Lower lobe of right lung (tissue), 2 donors: ENCODE results near the gene IFRD2. TPM values are rescaled to one million over a fixed set of nuclear protein-coding genes. Genes with fewer than 3 reads are reported as not detected.

Experiments
- ATAC-seq, 2 donors: fragments of 200-7000 bp; cut with Tn5 transposase; one replicate each; pipeline ENCODE4 v1.9.1; 2020 to 2022; ENCODE audit warnings: mild to moderate bottlenecking in 2 of 2, moderate library complexity in 2 of 2
- DNase-seq: peaks from one replicate; pipeline ENCODE4 v3.0.0-alpha.2; 2020
- H3K27ac ChIP-seq: fragments of 200-600 bp; one replicate; pipeline ENCODE4 v1.8.0; 2022
- H3K27me3 ChIP-seq: fragments of 200-600 bp; one replicate; pipeline ENCODE4 v1.8.0; 2022; ENCODE audit warnings: low read depth
- H3K36me3 ChIP-seq: fragments of 200-600 bp; one replicate; pipeline ENCODE4 v1.8.0; 2022; ENCODE audit warnings: mild to moderate bottlenecking
- H3K4me1 ChIP-seq: fragments of 200-600 bp; one replicate; pipeline ENCODE4 v1.8.0; 2022
- H3K4me3 ChIP-seq: fragments of 200-600 bp; one replicate; pipeline ENCODE4 v1.8.0; 2022; ENCODE audit warnings: mild to moderate bottlenecking
- H3K9me3 ChIP-seq: fragments of 200-600 bp; one replicate; pipeline ENCODE4 v1.8.0; 2022
- intact Hi-C: fragments of 100-400 bp; cut with DNase I; formaldehyde crosslinking; loops from one replicate; pipeline ENCODE4 v1.11.0; 2022
- total RNA-seq: library from RNA; stranded (reverse); fragmentation: NEBNext Ultra II Directional; extraction: Animal tissue kit (Norgen Biotek cat#: 25700); gene quantifications from one replicate; pipeline ENCODE4 v1.2.1, GENCODE V29; 2021
- TF ChIP-seq, protein P1 (sequence below): fragments of 200-600 bp; IDR thresholded peaks from one replicate; pipeline ENCODE4 v1.8.0; 2022; ENCODE audit warnings: antibody characterized with exemption, mild to moderate bottlenecking
- donor health status: DM: no; HTN: yes; CAD: no; lungs with severe emphysema.

IFRD2 gene
- total RNA-seq, 1 donor from 2014 or later = 66.9 TPM

DNA sequence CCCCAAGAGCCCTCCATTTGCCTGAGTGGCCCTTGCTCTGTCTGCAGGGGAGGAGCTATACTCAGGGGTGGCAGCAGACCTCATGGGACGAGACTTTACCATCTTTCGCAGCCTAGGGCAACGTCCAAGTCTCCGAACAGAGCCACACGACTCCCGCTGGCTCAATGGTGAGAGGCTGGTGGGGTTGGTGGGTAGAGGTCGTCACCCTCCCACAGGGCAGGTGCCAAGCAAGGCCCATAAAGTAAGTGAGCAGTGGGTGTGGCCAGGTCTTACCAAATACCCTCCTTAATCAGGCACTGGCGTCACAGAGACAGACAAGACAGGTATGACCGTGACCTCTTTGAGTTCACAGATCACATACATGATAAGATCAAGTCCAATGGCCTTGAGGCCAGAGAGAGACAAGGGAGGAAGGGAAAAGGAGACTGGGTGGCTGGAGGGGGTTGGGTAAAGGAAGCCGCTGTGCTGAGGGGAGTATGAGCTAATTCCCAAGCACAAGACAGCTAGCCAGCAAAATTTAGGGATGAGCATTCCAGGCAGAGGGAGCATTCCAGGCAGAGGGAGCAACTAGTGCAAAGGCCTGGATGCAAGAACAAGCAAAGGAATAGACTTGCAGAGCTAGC is 20.8 kb downstream of the IFRD2 start:
- ATAC-seq (no peak), DNase-seq (no peak)
- Histone ChIP-seq H3K4me1 (peaks cover 60% of the 10 kb centered on the region), H3K4me3 (no peak overlapping the region), H3K27me3 (peaks cover 20% of the 10 kb centered on the region), H3K9me3 (no peaks in the 10 kb centered on the region), H3K36me3 (no peaks in the 10 kb centered on the region), H3K27ac (no peak overlapping the region)
- intact Hi-C loops = no loop called here
- TF ChIP-seq, protein P1, sequence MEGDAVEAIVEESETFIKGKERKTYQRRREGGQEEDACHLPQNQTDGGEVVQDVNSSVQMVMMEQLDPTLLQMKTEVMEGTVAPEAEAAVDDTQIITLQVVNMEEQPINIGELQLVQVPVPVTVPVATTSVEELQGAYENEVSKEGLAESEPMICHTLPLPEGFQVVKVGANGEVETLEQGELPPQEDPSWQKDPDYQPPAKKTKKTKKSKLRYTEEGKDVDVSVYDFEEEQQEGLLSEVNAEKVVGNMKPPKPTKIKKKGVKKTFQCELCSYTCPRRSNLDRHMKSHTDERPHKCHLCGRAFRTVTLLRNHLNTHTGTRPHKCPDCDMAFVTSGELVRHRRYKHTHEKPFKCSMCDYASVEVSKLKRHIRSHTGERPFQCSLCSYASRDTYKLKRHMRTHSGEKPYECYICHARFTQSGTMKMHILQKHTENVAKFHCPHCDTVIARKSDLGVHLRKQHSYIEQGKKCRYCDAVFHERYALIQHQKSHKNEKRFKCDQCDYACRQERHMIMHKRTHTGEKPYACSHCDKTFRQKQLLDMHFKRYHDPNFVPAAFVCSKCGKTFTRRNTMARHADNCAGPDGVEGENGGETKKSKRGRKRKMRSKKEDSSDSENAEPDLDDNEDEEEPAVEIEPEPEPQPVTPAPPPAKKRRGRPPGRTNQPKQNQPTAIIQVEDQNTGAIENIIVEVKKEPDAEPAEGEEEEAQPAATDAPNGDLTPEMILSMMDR = no peak

DNA sequence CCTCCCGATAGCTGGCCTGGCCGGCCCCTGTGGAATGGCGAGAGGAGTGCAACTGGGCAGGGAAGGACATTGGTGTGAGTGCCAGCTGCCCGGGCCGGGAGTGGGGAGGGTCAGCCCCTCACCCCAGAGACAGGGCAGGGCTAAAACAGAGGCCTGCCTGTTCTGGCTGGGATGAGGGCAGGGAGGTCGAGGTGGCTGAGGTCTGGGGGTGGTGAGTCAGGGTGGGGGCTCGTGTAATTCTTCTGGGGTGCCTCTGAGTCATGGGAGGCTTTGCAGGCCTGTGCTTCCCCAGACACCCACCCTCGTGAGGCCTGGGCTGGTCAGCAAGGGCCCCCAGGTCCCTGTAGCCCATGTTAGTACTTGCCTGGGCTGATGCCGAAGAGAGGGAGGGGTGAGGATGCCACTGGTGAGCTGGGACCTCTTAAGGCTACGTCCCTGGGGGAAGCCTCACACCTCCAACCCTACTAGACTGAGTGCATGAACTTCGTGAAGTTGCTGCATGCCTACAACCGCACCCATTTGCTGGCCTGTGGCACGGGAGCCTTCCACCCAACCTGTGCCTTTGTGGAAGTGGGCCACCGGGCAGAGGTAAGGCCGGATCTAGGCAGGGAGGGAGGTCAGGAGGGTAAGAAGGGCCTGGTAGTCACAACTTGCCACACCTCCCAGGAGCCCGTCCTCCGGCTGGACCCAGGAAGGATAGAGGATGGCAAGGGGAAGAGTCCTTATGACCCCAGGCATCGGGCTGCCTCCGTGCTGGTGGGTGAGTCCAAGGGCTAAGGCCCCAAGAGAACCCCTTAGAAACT is 21.6 kb downstream of the IFRD2 start:
- intact Hi-C loops = no loop called here
- TF ChIP-seq, protein P1 = no peak
- Histone ChIP-seq H3K27me3 (peaks cover 13% of the 10 kb centered on the region), H3K4me1 (peaks cover 68% of the 10 kb centered on the region), H3K36me3 (no peaks in the 10 kb centered on the region), H3K9me3 (no peaks in the 10 kb centered on the region), H3K27ac (peak overlapping the region; percentile 18), H3K4me3 (peak overlapping the region; percentile 62)
- no peak for DNase-seq
- ATAC-seq = no peak

DNA sequence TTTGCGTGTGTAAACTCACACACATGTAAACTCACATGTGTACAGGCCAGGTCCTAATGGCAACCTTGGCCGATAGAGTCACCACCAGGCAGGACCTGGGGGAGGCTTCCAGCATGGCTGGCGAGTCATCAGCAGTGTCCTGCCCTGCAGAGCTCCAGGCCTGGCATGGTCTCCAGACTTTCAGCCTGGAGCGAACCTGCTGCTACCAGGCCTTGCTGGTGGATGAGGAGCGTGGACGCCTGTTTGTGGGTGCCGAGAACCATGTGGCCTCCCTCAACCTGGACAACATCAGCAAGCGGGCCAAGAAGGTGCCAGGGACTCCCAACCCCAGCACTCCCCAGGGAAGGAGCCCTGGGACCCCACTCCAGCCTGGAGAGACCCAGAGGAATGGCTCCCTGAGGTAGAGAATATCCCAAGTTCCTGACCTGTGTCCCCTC is 22.2 kb downstream of the IFRD2 start:
- intact Hi-C loops = no loop called here
- TF ChIP-seq, protein P1 = no peak
- Histone ChIP-seq H3K9me3 (no peaks in the 10 kb centered on the region), H3K36me3 (no peaks in the 10 kb centered on the region), H3K27ac (peak overlapping the region; percentile 93), H3K27me3 (peaks cover 6% of the 10 kb centered on the region), H3K4me1 (peaks cover 74% of the 10 kb centered on the region), H3K4me3 (peak overlapping the region; percentile 62)
- no peak for DNase-seq
- ATAC-seq = no peak

DNA sequence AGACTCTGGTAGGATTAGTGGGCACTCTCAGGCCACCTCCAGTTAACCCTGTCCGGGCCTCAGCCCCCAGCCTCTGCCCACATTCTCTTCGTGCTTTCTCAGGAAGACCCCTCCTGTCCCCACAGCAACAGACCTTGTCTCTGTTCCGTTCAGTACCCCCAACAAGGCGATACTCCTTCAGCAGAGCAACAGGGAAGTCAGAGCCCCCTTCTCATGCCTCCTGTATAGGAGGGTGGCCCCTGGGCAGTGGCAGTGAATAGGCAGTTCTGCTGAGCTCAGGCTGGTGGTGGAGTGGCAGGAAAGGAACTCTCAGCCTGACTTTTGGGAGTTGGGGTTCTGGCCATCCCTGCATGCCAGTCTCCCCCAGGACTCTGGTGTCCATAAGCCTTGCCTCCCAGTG is 22.8 kb downstream of the IFRD2 start:
- no peak for DNase-seq
- Histone ChIP-seq H3K27ac (peak overlapping the region; percentile 93), H3K27me3 (peaks cover 1% of the 10 kb centered on the region), H3K4me3 (peak overlapping the region; percentile 62), H3K36me3 (no peaks in the 10 kb centered on the region), H3K9me3 (no peaks in the 10 kb centered on the region), H3K4me1 (peaks cover 76% of the 10 kb centered on the region)
- intact Hi-C loops = no loop called here
- TF ChIP-seq, protein P1 = no peak
- no peak for ATAC-seq

DNA sequence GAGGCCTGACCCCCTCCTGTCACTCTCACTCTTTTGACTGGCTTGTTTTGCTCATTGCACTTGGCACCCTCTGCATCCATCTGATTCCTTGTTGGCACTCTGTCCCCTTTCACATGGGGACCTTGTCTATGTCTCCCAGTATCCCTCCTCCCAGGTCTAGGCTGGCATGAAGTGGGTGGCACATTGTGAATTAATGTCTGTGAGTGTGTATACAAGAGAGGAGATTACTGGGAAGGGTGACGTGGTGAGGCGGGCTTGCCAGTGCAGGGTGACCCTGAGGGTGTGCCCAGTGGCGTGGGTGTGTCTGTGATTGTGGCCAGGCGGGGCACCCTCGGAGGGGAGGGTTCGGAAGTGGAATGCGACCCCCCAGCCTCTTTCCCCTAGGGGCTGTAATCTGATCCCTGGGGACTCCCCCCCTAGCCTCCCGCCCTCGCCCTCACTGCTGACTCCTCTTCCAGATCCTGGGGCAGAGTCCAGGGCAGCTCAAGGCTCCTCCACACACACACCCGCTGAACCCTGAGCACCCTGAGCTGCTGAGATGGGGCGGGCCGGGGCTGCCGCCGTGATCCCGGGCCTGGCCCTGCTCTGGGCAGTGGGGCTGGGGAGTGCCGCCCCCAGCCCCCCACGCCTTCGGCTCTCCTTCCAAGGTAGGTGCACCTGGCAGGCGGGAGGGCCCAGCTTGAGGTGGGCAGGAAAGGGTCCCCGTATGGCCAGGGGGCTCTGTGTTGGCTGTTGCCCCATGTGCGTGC is 23.4 kb downstream of the IFRD2 start, which contains the start of gene SEMA3B:
TSS of gene SEMA3B (plus strand) at position 445 of the 749 bp plus-strand sequence. CDS start at position 539, 94 bp downstream.
- Histone ChIP-seq H3K4me1 (peaks cover 76% of the 10 kb centered on the region), H3K27me3 (no peaks in the 10 kb centered on the region), H3K9me3 (no peaks in the 10 kb centered on the region), H3K36me3 (no peaks in the 10 kb centered on the region), H3K27ac (peak within 1 kb of the TSS; percentile 93), H3K4me3 (peak within 1 kb of the TSS; percentile 62)
- intact Hi-C loops = no loop called here
- TF ChIP-seq, protein P1 = no peak
- ATAC-seq (peak; percentile 67), DNase-seq (peak; percentile 88)
